ENCODE results near the gene WNT3. TPM values are rescaled to one million over a fixed set of nuclear protein-coding genes. Genes with fewer than 3 reads are reported as not detected.

Gene WNT3
- total and polyA plus RNA-seq, 2 donors (not counting 3 experiments of a cell fraction or from before 2014, with no cell fraction given), result 1.4 to 2.1 TPM

GRCh38 chr17:46771561-46772474 is 46.7 kb downstream of the WNT3 start:
- H4K20me1 ChIP-seq (replicated peaks; ENCODE audit: control insufficient read depth, extremely low read depth, insufficient read depth, low read length), result no peaks in the 10 kb centered on the region
- DNase-seq (ENCODE audit: low read depth, low spot score), result peak; percentile 16
- no peaks in the 10 kb centered on the region for H3K9me1 ChIP-seq (replicated peaks; ENCODE audit: control insufficient read depth, extremely low read depth, insufficient read depth, low read length)
- peak overlapping the region; percentile 63 for H3K9ac ChIP-seq (replicated peaks; ENCODE audit: extremely low read depth, insufficient read depth, low read length)
- no peaks in the 10 kb centered on the region for H3K36me3 ChIP-seq (ENCODE audit: control insufficient read depth in 2 of 2, extremely low read depth in 1 of 2, insufficient read depth in 2 of 2, low read length in 2 of 2)
- dilution Hi-C loops (cut with MboI; ENCODE audit: extremely low pct_ligation_motif_present, low sequenced_read_pairs) (no loop called here), intact Hi-C loops (cut with micrococcal nuclease) (no loop called here)
- peak overlapping the region; percentile 62 for H2AFZ ChIP-seq (ENCODE audit: low read depth, low read length)
- no peaks in the 10 kb centered on the region for H3K79me2 ChIP-seq (ENCODE audit: control insufficient read depth, insufficient read depth, low read length)
- POLR2A ChIA-PET, result no interaction called here
- H3K27ac ChIP-seq (ENCODE audit: insufficient read depth, low read depth, low read length), result no peak overlapping the region
- BruUV-seq (replicated peaks), result no TSS peak
- H3K4me2 ChIP-seq (ENCODE audit: insufficient read depth, low read length), result peak overlapping the region; percentile 4
- FAIRE-seq, result no peak
- TF ChIP-seq EZH2 (IDR thresholded peaks at IDR 0.05; ENCODE audit: borderline replicate concordance, low read depth, low read length, severe bottlenecking) (no peak), JUN (IDR thresholded peaks at IDR 0.05; ENCODE audit: borderline replicate concordance, insufficient read depth, insufficient read length, low read depth) (no peak), CTCF (IDR thresholded peaks at IDR 0.05; ENCODE audit: extremely low read depth in 1 of 2, insufficient read depth in 1 of 2, low read depth in 1 of 2, low read length in 2 of 2) (no peak), POLR2A (IDR thresholded peaks at IDR 0.05; ENCODE audit: low read depth, low read length) (no peak), GATA2 (IDR thresholded peaks at IDR 0.05; ENCODE audit: insufficient read depth, insufficient read length, low read depth, low read length) (no peak), MYC (IDR thresholded peaks at IDR 0.05; ENCODE audit: low read depth, low read length) (no peak), MAX (IDR thresholded peaks at IDR 0.05; ENCODE audit: insufficient read depth, insufficient read length) (no peak), POLR2AphosphoS5 (IDR thresholded peaks at IDR 0.05; ENCODE audit: insufficient read depth, low read depth, low read length) (no peak), FOS (IDR thresholded peaks at IDR 0.05; ENCODE audit: borderline replicate concordance, insufficient read depth, low read length) (no peak)
- CTCF ChIA-PET, result interaction anchor here (1.0 to 1.3 kb wide), 3 partner anchors 9 to 64 kb away, joined by 3 to 4 read pairs (median 3); no protein-coding TSS in a partner anchor
- H3K9me3 ChIP-seq (replicated peaks; ENCODE audit: control insufficient read depth, insufficient read depth, low read length), result no peaks in the 10 kb centered on the region
- H3K27me3 ChIP-seq (ENCODE audit: control insufficient read depth in 2 of 2, insufficient read depth in 2 of 2, low read length in 2 of 2), result no peaks in the 10 kb centered on the region
- peak overlapping the region in 2 of 3 experiments; percentile 9 to 67 for H3K4me3 ChIP-seq (replicated peaks in 1 of 3; ENCODE audit: insufficient read depth in 1 of 3, low read depth in 1 of 3, low read length in 3 of 3)
- H3K4me1 ChIP-seq (ENCODE audit: control insufficient read depth, extremely low read depth, insufficient read depth, low read length), result peaks cover 2% of the 10 kb centered on the region

Data from endothelial cell of umbilical vein (primary cell).